GM12878 (cell line): ENCODE results near the gene TOR1A. TPM values are rescaled to one million over a fixed set of nuclear protein-coding genes. Genes with fewer than 3 reads are reported as not detected.

Experiments used
- ATAC-seq: fragments of 200-7000 bp; cut with Tn5 transposase; 3 replicates; pipeline ENCODE4 v1.9.1; 2020; ENCODE audit warnings: mild to moderate bottlenecking, moderate library complexity
- BruUV-seq: library from RNA; stranded (reverse); fragments of 400-500 nt; replicated peaks from 2 replicates; lab custom pipeline; 2021; lab: Mats Ljungman, UMichigan
- CTCF ChIA-PET: fragments of 300-600 bp; sonication (Branson Sonifier 250); formaldehyde crosslinking; extraction: SDS; loops from one replicate; lab custom pipeline; 2021; ENCODE audit warnings: inconsistent platforms; lab: Yijun Ruan, JAX
- POLR2A ChIA-PET: fragments of 350-600 bp; formaldehyde crosslinking; extraction: SDS; loops from one replicate; lab custom pipeline; 2021; ENCODE audit warnings: inconsistent platforms; lab: Charles Lee
- RAD21 ChIA-PET: fragments of 300-600 bp; sonication (Branson Sonifier 250); formaldehyde crosslinking; loops from one replicate; lab custom pipeline; 2023; ENCODE audit warnings: antibody characterized with exemption; ENCODE audit not compliant: unreplicated experiment; lab: Charles Lee
- SMC1A ChIA-PET: fragments of 300-600 bp; sonication (Branson Sonifier 250); formaldehyde crosslinking; loops from one replicate; lab custom pipeline; 2023; ENCODE audit not compliant: unreplicated experiment, uncharacterized antibody; lab: Charles Lee
- DNase-seq: peaks from one replicate; pipeline ENCODE4 v3.0.0-alpha.2; 2011; ENCODE audit warnings: low read depth, low spot score
- FAIRE-seq: peaks from 3 replicates; lab custom pipeline; 2011; peaks lifted over from hg19 to GRCh38; lab: Jason Lieb, UNC
- H2AFZ ChIP-seq: 2 replicates; pipeline ENCODE4 v1.6.0; 2011; ENCODE audit warnings: low read depth, low read length, control low read depth; ENCODE audit not compliant: control insufficient read depth
- H3K27ac ChIP-seq: 2 replicates; pipeline ENCODE4 v1.5.1; 2011; ENCODE audit warnings: control low read depth; ENCODE audit not compliant: control insufficient read depth, insufficient read depth
- H3K27me3 ChIP-seq, 2 experiments: replicated peaks in 1 of 2; 2 replicates each; pipeline versions ENCODE4 v1.6.0 to v1.6.1; 2011; ENCODE audit warnings: low read length in 1 of 2; ENCODE audit not compliant: control insufficient read depth in 2 of 2, insufficient read depth in 2 of 2
- H3K36me3 ChIP-seq, 2 experiments: 2 replicates each; pipeline ENCODE4 v1.5.1; 2011; ENCODE audit warnings: low read length in 1 of 2; ENCODE audit not compliant: control insufficient read depth in 2 of 2, insufficient read depth in 2 of 2
- H3K4me1 ChIP-seq: 2 replicates; pipeline ENCODE4 v1.6.1; 2011; ENCODE audit warnings: mild to moderate bottlenecking, low read length, moderate library complexity, mixed read lengths; ENCODE audit not compliant: control insufficient read depth, insufficient read depth
- H3K4me2 ChIP-seq: 2 replicates; pipeline ENCODE4 v1.6.0; 2011; ENCODE audit warnings: control low read depth; ENCODE audit not compliant: control insufficient read depth, insufficient read depth
- H3K4me3 ChIP-seq: fragments of 200-600 bp; sonication (generic); 2 replicates; pipeline ENCODE4 v1.5.1; 2016
- H3K79me2 ChIP-seq: 2 replicates; pipeline ENCODE4 v1.6.0; 2011; ENCODE audit warnings: low read length; ENCODE audit not compliant: control insufficient read depth, insufficient read depth
- H3K9ac ChIP-seq: 2 replicates; pipeline ENCODE4 v1.8.0; 2011; ENCODE audit warnings: low read length, control low read depth, mixed read lengths; ENCODE audit not compliant: control insufficient read depth, insufficient read depth
- H3K9me3 ChIP-seq: replicated peaks from 3 replicates; pipeline ENCODE4 v1.5.1; 2011; ENCODE audit warnings: mild to moderate bottlenecking, low read length; ENCODE audit not compliant: control insufficient read depth, insufficient read depth
- H4K20me1 ChIP-seq: 2 replicates; pipeline ENCODE4 v1.6.0; 2011; ENCODE audit not compliant: control insufficient read depth, insufficient read depth
- CHD4 ChIP-seq: fragments of 200-600 bp; sonication (generic); IDR thresholded peaks from 2 replicates; pipeline ENCODE4 v1.6.1; 2016; ENCODE audit warnings: mild to moderate bottlenecking
- HCFC1 ChIP-seq: fragments of 150-350 bp; IDR thresholded peaks from 2 replicates; pipeline ENCODE4 v1.6.1; 2014; ENCODE audit warnings: low read length
- PAX8 ChIP-seq: fragments of 450-650 bp; IDR thresholded peaks from 2 replicates; pipeline ENCODE4 v1.6.1; 2017; ENCODE audit warnings: mild to moderate bottlenecking, moderate library complexity
- POLR2A ChIP-seq: IDR thresholded peaks from 2 replicates; pipeline ENCODE4 v1.6.1; 2011; ENCODE audit warnings: low read depth, mild to moderate bottlenecking, low read length
- SMARCA5 ChIP-seq: fragments of 450-650 bp; IDR thresholded peaks from 2 replicates; pipeline ENCODE4 v1.6.1; 2017; ENCODE audit warnings: mild to moderate bottlenecking
- SPI1 ChIP-seq: IDR thresholded peaks from 2 replicates; pipeline ENCODE4 v1.6.1; 2011; ENCODE audit warnings: low read depth, mild to moderate bottlenecking, low read length, moderate library complexity, borderline replicate concordance; ENCODE audit not compliant: insufficient read depth
- WGBS: methylation state at CpG from one replicate; pipeline ENCODE4 v1.1.6; 2016; ENCODE audit warnings: low lambda C conversion rate; ENCODE audit not compliant: insufficient replicate concordance, insufficient coverage; ENCODE audit errors: missing lambda C conversion rate; 5-methylcytosine and 5-hydroxymethylcytosine counted together
- in situ Hi-C: fragments of 300-500 bp; cut with MboI; formaldehyde crosslinking; loops from 9 replicates; pipeline ENCODE4 v1.14.3; 2018; ENCODE audit warnings: mixed read lengths
- intact Hi-C: fragments of 100-400 bp; cut with micrococcal nuclease; formaldehyde crosslinking; loops from one replicate; pipeline ENCODE4 v1.14.2; 2022; ENCODE audit not compliant: unreplicated experiment
- polyA plus RNA-seq, 11 experiments: library from polyadenylated mRNA; depleted of rRNA in 4 of 11; unstranded in 6 of 11; stranded (reverse) in 5 of 11; fragments of >200 nt; fragmentation: Nextera tagmentation in 4 of 11; fragmentation: Illumina TruSeq in 1 of 11; extraction: Ambion mirVana in 4 of 11; extraction: Trizol in 1 of 11; gene quantifications; 1 replicate in 1 of 11; 2 replicates in 10 of 11; pipeline versions ENCODE4 v1.2.1 to v1.2.3, GENCODE V29; 2011 to 2016; ENCODE audit warnings: inconsistent platforms in 2 of 11, missing spikeins in 2 of 11, low read depth in 1 of 11
- total RNA-seq, 4 experiments: library from RNA; depleted of rRNA in 3 of 4; stranded (reverse); fragments of >200 nt in 3 of 4; fragmentation: Illumina TruSeq in 1 of 4; extraction: Trizol in 1 of 4; gene quantifications; 2 replicates each; pipeline versions ENCODE4 v1.2.1 to v1.2.3, GENCODE V29; 2013 to 2021
- TF ChIP-seq, protein P1 (sequence below): fragments of 150-350 bp; IDR thresholded peaks from 2 replicates; pipeline ENCODE4 v1.6.1; 2016; ENCODE audit warnings: low read depth, low read length
- TF ChIP-seq, protein P2 (sequence below): fragments of 450-650 bp; IDR thresholded peaks from 2 replicates; pipeline ENCODE4 v1.6.1; 2016; ENCODE audit warnings: mild to moderate bottlenecking
- TF ChIP-seq, protein P3 (sequence below), 3 experiments: IDR thresholded peaks in 2 of 3; conservative IDR thresholded peaks in 1 of 3; 2 replicates each; pipeline ENCODE4 v1.5.1; 2011; ENCODE audit warnings: low read depth in 3 of 3, low read length in 3 of 3, mild to moderate bottlenecking in 3 of 3, control low read depth in 2 of 3, moderate library complexity in 2 of 3, inconsistent platforms in 1 of 3, mixed read lengths in 1 of 3; ENCODE audit not compliant: control insufficient read depth in 2 of 3, insufficient read depth in 1 of 3; ENCODE audit errors: extremely low read depth in 1 of 3
- TF ChIP-seq, protein P4 (sequence below): fragments of 450-650 bp; IDR thresholded peaks from 2 replicates; pipeline ENCODE4 v1.6.1; 2017; ENCODE audit warnings: low read depth, mild to moderate bottlenecking, moderate library complexity
- TF ChIP-seq, protein P5 (sequence below): IDR thresholded peaks from 2 replicates; pipeline ENCODE4 v1.6.1; 2012; ENCODE audit warnings: low read length, inconsistent platforms

The TOR1A gene
- total and polyA plus RNA-seq, 10 of the 15 experiments (the other 5 are each of a cell fraction or from before 2014, with no cell fraction given) = 3.2 to 60.8 (median 38.6) TPM

DNA sequence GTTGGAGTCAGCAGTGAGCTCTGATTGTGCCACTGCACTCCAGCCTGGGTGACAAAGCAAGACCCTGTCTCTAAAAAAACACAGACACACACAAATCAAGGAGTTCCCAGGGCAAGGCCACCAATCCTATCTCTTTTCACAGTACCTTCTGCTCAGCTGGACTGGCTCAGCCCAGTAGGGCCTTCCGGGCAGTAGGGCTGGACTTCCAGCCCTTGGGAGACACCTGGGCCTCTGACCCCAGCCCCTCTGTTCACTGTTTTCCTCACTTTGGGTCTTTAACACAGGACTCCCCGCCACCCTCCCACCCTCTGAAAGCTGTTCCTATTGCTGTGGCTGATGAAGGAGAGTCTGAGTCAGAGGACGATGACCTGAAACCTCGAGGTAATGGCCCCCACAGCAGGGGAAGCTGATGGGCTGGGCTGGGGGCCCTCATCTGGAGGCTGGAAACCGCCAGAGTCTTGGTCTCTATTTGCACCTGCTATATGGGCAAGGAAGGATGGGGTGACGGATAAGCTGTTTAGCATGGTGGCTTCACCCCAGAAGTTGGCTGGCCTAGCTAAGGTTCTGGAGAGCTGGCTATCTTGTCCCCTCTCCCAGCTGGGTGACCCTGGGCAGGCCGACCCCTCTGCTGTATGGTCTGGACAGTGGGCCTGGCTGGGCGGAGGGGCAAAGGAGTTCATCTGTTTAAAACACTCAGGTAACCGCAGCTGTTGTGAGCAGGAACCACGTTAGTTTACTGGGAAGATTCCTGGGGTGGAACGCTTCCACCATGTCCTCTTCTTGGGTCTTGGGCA is 36.9 kb upstream of the TOR1A start (continued):
- TF ChIP-seq SPI1 = no peak
- no peak for TF ChIP-seq HCFC1

DNA sequence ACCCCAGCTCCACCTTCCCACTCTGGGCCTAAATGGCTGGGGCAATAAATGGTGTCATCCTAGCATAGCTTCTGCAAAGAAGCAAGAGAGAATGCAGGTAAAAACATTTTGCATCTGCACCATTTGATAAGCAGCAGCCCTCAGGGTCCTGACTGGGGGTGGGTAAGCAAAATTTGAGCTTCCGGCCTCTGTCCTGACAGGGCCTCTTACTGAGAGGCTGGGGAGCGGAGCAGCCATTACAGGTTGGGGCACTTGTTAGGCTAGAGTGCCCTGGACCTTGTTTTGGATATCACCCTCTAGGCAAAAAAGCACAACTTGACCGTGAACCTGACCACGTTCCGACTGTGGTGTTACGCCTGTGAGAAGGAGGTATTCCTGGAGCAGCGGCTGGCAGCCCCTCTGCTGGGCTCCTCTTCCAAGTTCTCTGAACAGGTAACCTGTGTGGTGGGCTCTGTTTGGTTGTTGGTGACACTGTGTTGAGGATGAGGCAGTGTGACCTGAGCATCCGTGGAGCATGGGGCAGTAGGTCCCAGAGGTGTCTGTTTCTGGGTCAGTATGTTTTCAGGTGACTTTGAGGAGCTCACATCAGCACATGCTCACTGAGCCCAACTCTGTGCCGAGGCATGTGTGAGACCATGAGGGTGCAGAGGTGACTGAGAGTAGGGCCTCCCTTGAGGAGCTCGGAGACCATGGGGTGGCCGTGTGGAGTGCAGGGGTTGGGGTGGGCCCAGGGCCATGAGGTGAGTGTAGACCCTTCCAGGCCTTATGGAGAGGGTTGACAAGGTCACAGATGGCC is 34.4 kb upstream of the TOR1A start:
- no peak overlapping the region for H3K4me2 ChIP-seq
- RAD21 ChIA-PET = no interaction called here
- no peak for FAIRE-seq
- no TSS peak for BruUV-seq
- H3K36me3 ChIP-seq = peaks cover 0 to 8% of the 10 kb centered on the region in 2 experiments; a peak in 2 of 4 replicates
- H3K79me2 ChIP-seq = no peaks in the 10 kb centered on the region
- H3K9me3 ChIP-seq = no peaks in the 10 kb centered on the region
- DNase-seq = no peak
- in situ Hi-C loops (no loop called here), intact Hi-C loops (no loop called here)
- H3K27me3 ChIP-seq = no peaks in the 10 kb centered on the region
- SMC1A ChIA-PET = no interaction called here
- WGBS = 88% methylated on average over 11 of the region's 11 CpGs
- H3K27ac ChIP-seq = no peak overlapping the region
- no peak overlapping the region for H3K4me3 ChIP-seq
- CTCF ChIA-PET = interaction anchor here (0.6 kb wide), 1 partner anchor 122 kb away, joined by 3 read pairs; no protein-coding TSS in a partner anchor
- H3K4me1 ChIP-seq = no peaks in the 10 kb centered on the region
- no peak for TF ChIP-seq SMARCA5
- TF ChIP-seq POLR2A = no peak
- TF ChIP-seq PAX8 = no peak
- TF ChIP-seq, protein P1, sequence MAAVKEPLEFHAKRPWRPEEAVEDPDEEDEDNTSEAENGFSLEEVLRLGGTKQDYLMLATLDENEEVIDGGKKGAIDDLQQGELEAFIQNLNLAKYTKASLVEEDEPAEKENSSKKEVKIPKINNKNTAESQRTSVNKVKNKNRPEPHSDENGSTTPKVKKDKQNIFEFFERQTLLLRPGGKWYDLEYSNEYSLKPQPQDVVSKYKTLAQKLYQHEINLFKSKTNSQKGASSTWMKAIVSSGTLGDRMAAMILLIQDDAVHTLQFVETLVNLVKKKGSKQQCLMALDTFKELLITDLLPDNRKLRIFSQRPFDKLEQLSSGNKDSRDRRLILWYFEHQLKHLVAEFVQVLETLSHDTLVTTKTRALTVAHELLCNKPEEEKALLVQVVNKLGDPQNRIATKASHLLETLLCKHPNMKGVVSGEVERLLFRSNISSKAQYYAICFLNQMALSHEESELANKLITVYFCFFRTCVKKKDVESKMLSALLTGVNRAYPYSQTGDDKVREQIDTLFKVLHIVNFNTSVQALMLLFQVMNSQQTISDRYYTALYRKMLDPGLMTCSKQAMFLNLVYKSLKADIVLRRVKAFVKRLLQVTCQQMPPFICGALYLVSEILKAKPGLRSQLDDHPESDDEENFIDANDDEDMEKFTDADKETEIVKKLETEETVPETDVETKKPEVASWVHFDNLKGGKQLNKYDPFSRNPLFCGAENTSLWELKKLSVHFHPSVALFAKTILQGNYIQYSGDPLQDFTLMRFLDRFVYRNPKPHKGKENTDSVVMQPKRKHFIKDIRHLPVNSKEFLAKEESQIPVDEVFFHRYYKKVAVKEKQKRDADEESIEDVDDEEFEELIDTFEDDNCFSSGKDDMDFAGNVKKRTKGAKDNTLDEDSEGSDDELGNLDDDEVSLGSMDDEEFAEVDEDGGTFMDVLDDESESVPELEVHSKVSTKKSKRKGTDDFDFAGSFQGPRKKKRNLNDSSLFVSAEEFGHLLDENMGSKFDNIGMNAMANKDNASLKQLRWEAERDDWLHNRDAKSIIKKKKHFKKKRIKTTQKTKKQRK = no peak
- TF ChIP-seq, protein P2, sequence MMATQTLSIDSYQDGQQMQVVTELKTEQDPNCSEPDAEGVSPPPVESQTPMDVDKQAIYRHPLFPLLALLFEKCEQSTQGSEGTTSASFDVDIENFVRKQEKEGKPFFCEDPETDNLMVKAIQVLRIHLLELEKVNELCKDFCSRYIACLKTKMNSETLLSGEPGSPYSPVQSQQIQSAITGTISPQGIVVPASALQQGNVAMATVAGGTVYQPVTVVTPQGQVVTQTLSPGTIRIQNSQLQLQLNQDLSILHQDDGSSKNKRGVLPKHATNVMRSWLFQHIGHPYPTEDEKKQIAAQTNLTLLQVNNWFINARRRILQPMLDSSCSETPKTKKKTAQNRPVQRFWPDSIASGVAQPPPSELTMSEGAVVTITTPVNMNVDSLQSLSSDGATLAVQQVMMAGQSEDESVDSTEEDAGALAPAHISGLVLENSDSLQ = no peak
- TF ChIP-seq CHD4 = no peak
- TF ChIP-seq, protein P3, sequence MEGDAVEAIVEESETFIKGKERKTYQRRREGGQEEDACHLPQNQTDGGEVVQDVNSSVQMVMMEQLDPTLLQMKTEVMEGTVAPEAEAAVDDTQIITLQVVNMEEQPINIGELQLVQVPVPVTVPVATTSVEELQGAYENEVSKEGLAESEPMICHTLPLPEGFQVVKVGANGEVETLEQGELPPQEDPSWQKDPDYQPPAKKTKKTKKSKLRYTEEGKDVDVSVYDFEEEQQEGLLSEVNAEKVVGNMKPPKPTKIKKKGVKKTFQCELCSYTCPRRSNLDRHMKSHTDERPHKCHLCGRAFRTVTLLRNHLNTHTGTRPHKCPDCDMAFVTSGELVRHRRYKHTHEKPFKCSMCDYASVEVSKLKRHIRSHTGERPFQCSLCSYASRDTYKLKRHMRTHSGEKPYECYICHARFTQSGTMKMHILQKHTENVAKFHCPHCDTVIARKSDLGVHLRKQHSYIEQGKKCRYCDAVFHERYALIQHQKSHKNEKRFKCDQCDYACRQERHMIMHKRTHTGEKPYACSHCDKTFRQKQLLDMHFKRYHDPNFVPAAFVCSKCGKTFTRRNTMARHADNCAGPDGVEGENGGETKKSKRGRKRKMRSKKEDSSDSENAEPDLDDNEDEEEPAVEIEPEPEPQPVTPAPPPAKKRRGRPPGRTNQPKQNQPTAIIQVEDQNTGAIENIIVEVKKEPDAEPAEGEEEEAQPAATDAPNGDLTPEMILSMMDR (IDR thresholded peaks at IDR 0.05 in 2 of 3, conservative IDR thresholded peaks at IDR 0.05 in 1 of 3; ENCODE audit: control insufficient read depth in 2 of 3, extremely low read depth in 1 of 3, insufficient read depth in 1 of 3, low read depth in 3 of 3, low read length in 3 of 3) = no peak
- TF ChIP-seq, protein P4, sequence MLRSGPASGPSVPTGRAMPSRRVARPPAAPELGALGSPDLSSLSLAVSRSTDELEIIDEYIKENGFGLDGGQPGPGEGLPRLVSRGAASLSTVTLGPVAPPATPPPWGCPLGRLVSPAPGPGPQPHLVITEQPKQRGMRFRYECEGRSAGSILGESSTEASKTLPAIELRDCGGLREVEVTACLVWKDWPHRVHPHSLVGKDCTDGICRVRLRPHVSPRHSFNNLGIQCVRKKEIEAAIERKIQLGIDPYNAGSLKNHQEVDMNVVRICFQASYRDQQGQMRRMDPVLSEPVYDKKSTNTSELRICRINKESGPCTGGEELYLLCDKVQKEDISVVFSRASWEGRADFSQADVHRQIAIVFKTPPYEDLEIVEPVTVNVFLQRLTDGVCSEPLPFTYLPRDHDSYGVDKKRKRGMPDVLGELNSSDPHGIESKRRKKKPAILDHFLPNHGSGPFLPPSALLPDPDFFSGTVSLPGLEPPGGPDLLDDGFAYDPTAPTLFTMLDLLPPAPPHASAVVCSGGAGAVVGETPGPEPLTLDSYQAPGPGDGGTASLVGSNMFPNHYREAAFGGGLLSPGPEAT = no peak
- TF ChIP-seq, protein P5, sequence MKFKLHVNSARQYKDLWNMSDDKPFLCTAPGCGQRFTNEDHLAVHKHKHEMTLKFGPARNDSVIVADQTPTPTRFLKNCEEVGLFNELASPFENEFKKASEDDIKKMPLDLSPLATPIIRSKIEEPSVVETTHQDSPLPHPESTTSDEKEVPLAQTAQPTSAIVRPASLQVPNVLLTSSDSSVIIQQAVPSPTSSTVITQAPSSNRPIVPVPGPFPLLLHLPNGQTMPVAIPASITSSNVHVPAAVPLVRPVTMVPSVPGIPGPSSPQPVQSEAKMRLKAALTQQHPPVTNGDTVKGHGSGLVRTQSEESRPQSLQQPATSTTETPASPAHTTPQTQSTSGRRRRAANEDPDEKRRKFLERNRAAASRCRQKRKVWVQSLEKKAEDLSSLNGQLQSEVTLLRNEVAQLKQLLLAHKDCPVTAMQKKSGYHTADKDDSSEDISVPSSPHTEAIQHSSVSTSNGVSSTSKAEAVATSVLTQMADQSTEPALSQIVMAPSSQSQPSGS = no peak
- H3K9ac ChIP-seq = no peak overlapping the region
- H2AFZ ChIP-seq = no peak overlapping the region
- POLR2A ChIA-PET = no interaction called here
- ATAC-seq = no peak
- H4K20me1 ChIP-seq = no peaks in the 10 kb centered on the region
